Mucosa of gallbladder (tissue), 1 donor: Measurements from ENCODE around the gene IL24. TPM values are rescaled to one million over a fixed set of nuclear protein-coding genes. Genes with fewer than 3 reads are reported as not detected.

Source experiments
- DNase-seq: peaks from one replicate; pipeline ENCODE4 v3.0.0-alpha.2; 2020; ENCODE audit warnings: low spot score
- total RNA-seq: library from RNA; stranded (reverse); gene quantifications from one replicate; pipeline ENCODE4 v1.2.1, GENCODE V29; 2021
- donor health status: DM: no; HTN: no; CAD: no.

IL24 gene
- total RNA-seq, 1 donor from 2014 or later, result not detected

- no peak for DNase-seq
Measured at GRCh38 chr1:206878456-206878855, 18.8 kb upstream of the IL24 start.

DNA sequence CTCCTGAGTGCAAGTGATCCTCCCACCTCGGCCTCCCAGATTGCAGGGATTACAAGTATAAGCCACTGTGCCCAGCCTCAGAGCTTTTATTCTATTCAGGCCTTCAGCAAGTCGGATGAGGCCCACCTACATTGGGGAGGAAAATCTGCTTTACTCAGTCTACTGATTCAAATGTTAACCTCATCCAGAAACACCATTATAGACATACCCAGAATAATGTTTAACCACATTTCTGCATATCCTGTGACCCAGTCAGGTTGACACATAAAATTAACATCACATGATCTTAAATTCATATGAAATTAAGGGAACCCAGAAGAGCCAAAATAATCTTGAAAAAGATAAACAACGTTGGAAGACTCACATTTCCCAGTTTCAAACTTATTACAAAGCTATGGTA is 16.9 kb upstream of the IL24 start:
- DNase-seq, result no peak

- DNase-seq, result no peak
Measured at GRCh38 chr1:206882555-206882954, 14.7 kb upstream of the IL24 start.

- DNase-seq, result no peak
Measured at GRCh38 chr1:206883160-206883559, 14.1 kb upstream of the IL24 start.

DNA sequence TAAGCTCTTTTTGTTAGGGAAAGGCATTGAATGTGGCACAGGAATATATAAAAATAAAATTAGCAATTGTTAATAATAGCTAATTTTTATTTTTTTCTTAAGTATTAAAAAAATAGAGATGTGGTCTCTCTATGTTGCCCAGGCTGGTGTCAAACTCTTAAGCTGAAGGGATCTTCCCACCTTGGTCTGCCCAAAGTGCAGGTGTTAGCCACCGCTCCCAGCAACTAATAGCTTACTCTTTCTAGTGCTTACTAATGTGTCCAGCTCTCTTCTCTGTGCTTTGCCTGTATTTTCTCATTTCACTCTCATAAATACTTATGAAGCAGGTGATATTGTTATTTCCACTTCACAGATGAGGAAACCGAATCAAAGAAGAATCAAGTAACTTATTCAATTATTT is 13.4 kb upstream of the IL24 start:
- no peak for DNase-seq

DNA sequence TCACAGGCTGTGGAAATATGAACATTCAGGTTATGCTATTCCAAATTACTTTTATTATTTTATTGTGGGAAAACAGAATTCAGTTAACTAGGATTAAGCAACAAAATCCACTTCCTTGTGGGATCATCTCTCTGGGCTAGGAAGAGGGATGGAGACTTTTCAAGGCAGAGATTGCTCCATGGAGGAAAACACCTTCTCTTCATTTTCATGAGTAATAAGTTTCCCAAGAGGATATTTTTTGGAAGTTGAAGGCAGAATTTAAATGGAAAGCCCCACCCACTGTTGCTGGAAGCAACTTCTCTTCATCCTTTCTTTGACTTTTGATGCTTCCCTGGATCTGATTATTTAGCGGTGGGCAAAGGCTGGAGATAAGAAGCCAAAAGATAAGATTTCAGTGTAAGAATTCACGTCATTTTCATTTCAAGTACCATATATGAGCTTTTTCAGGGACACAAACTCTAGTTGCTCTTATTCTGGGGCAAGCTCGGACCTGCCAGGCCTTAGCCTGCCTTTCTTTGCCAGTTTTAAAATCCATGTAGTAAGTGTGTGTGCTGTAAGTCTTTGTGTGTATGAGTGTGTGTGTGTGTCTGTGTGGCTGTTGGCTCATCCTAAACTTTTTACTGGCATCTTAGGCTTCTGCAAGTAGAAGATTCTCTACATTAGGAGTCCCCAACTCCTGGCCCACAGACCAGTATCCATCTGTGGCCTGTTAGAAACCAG is 11.7 kb upstream of the IL24 start:
- DNase-seq, result no peak

- DNase-seq, result no peak
Measured at GRCh38 chr1:206886831-206887230, 10.4 kb upstream of the IL24 start.

- DNase-seq, result no peak
Measured at GRCh38 chr1:206887701-206888100, 9.5 kb upstream of the IL24 start.

GRCh38 chr1:206890125-206891060 is 6.8 kb upstream of the IL24 start:
- peak; percentile 42 for DNase-seq

DNA sequence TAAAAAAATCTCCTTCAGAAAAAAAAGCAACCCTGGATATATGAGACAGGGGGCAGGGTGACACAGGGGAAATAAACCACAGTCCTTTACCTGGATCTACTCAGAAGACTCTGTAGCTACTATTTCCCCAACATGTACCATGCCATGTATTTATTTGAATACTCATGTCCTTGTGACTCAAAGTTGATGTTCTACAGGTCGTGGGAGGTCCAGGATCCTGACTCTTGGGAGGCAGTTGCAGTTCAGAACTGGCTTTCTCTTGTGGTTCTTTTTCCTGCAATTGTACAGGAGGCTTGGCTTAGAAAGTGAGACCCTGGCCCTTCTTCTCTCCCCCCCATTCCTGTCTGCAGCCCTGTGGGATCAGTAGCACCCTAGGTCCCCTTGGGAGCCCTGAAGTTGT is 5.8 kb upstream of the IL24 start:
- DNase-seq, result no peak

- DNase-seq, result no peak
Measured at GRCh38 chr1:206892351-206892984, 4.8 kb upstream of the IL24 start.

DNA sequence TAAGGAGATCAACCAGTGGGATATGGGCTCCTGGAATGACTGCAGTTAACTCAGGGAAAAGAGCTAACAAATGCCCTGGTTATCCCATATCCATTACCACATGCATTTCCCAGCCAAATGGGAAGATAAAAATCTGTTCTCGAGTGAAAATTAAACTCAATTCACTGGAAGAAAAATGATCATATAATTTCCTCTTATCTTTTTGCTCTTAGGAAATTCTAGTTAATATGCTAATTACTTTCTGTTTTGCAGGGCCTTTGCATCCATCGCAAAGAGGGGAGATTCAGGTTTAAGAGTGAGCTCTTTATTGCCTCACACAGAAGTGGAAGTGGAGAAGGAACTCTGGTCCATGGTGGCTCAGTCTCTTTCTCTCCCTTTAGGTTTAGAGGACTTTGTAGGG is 3.9 kb upstream of the IL24 start:
- no peak for DNase-seq

- DNase-seq, result no peak
Measured at GRCh38 chr1:206895325-206895724, 1.9 kb upstream of the IL24 start.

- no peak for DNase-seq
Measured at GRCh38 chr1:206895837-206896242, 1.4 kb upstream of the IL24 start.

- DNase-seq, result no peak
Measured at GRCh38 chr1:206896261-206896660, 982 bp upstream of the IL24 start.

- DNase-seq, result no peak
Measured at GRCh38 chr1:206898089-206898914, 1.1 kb downstream of the IL24 start.

DNA sequence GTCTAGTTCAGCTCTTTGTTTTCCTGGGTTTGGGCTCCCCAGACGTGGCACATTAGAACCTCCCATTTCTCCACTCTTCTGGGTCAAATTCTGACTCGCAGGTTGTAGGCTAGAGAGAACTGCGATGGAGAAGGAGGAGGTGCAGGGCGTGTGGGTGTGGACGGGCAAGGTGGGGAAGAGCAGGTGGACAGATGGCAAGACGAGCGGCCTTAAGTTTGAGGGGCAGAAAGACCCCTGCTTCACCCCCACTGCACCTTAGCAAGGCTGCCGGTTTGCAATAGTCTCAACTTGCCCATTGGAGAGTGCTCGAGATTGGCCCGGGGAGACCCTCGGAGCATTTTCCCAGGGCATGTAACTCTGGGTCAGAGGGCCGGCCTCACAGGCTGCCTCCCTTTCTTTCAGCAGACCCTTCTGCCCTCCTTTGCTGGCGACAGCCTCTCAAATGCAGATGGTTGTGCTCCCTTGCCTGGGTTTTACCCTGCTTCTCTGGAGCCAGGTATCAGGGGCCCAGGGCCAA is 1.7 kb downstream of the IL24 start:
- no peak for DNase-seq

GRCh38 chr1:206899717-206900116 is 2.5 kb downstream of the IL24 start:
- no peak for DNase-seq

DNA sequence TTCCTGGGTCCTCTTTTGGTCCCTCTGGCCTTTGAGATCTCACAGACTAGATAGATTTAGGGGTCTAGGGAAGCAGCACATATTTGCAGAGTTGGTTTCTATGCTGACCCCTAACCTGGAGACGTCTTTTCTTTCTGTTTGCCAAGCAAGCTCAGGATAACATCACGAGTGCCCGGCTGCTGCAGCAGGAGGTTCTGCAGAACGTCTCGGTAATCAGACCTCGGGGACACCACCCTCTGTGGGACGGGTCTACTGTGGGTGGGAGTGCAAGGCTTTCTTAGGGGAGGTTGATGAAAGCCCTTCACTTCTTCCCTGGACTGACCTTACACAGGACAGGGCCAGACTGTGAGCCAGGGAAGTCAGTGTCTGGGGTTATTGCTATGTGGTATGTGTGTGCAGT is 2.9 kb downstream of the IL24 start:
- no peak for DNase-seq

GRCh38 chr1:206901944-206902343 is 4.7 kb downstream of the IL24 start:
- DNase-seq, result no peak

DNA sequence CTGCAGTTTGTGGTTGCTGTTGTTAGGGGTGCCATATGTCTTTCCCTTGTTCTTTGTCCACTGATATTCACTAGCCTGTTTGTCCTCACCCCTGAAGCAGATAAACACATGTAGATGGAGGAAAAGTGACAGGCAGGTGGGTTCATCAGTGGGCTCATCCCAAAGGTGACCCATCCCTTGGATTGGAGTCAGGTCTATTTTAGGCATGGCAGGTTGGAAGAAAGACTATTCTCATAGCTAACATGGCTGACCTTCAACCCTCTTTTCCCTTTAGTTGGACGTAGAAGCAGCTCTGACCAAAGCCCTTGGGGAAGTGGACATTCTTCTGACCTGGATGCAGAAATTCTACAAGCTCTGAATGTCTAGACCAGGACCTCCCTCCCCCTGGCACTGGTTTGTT is 5.5 kb downstream of the IL24 start:
- no peak for DNase-seq

DNA sequence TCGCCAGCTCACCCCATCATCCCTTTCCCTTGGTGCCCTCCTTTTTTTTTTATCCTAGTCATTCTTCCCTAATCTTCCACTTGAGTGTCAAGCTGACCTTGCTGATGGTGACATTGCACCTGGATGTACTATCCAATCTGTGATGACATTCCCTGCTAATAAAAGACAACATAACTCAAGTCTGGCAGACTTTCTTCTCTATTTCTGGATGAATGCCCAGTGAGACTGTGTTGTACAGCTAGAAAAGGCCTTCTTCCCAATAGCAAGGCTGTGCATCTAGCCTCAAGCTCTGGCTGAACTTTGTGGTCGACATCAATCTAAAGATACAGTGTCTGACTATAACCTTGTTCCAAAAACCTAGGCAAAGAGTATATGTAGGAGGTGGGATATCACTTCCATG is 6.4 kb downstream of the IL24 start:
- no peak for DNase-seq
